K562 (cell line): ENCODE results near the gene CZIB. TPM values are rescaled to one million over a fixed set of nuclear protein-coding genes. Genes with fewer than 3 reads are reported as not detected.

ENCODE experiments used
- ATF7 ChIP-seq: fragments of 450-650 bp; IDR thresholded peaks from 2 replicates; pipeline ENCODE4 v1.7.1; 2014; ENCODE audit warnings: mild to moderate bottlenecking, moderate library complexity
- CREB5 ChIP-seq: fragments of 250-450 bp; sonication (Bioruptor Pico); IDR thresholded peaks from 2 replicates; pipeline ENCODE4 v1.5.0; 2020; ENCODE audit warnings: mild to moderate bottlenecking
- CSDE1 ChIP-seq, 2 experiments: fragments of 450-650 bp; IDR thresholded peaks; 2 replicates each; pipeline ENCODE4 v1.6.1; 2016; ENCODE audit warnings: mild to moderate bottlenecking in 1 of 2
- E2F8 ChIP-seq: fragments of 450-650 bp; IDR thresholded peaks from 2 replicates; pipeline ENCODE4 v1.7.1; 2018; ENCODE audit warnings: mild to moderate bottlenecking, low read depth; ENCODE audit not compliant: partially characterized antibody
- HDAC1 ChIP-seq, 2 experiments: fragments of 450-650 bp; IDR thresholded peaks; 2 replicates each; pipeline ENCODE4 v1.6.1; 2016 to 2017; ENCODE audit warnings: inconsistent platforms in 1 of 2, mild to moderate bottlenecking in 1 of 2, moderate library complexity in 1 of 2
- HDAC2 ChIP-seq: fragments of 450-650 bp; IDR thresholded peaks from 2 replicates; pipeline ENCODE4 v1.6.1; 2016; ENCODE audit warnings: mild to moderate bottlenecking
- NCOA1 ChIP-seq: fragments of 450-650 bp; IDR thresholded peaks from 2 replicates; pipeline ENCODE4 v1.6.1; 2016; ENCODE audit warnings: low read depth
- POLR2AphosphoS5 ChIP-seq: IDR thresholded peaks from 2 replicates; pipeline ENCODE4 v1.6.1; 2011; ENCODE audit warnings: mild to moderate bottlenecking, low read depth, low read length, moderate library complexity; ENCODE audit not compliant: control insufficient read depth, insufficient read depth
- TAF7 ChIP-seq: fragments of 450-650 bp; IDR thresholded peaks from 2 replicates; pipeline ENCODE4 v1.6.1; 2016; ENCODE audit warnings: missing genetic modification characterization, missing compliant biosample characterization
- YY1 ChIP-seq, 3 experiments: IDR thresholded peaks; 2 replicates each; pipeline ENCODE4 v1.6.1; 2011; ENCODE audit warnings: low read length in 2 of 3, mild to moderate bottlenecking in 2 of 3, moderate library complexity in 2 of 3, borderline replicate concordance in 1 of 3, control low read depth in 1 of 3, low read depth in 1 of 3; ENCODE audit not compliant: insufficient read depth in 3 of 3, insufficient replicate concordance in 2 of 3, control insufficient read depth in 1 of 3, insufficient read length in 1 of 3; ENCODE audit errors: extremely low read depth in 1 of 3
- ZNF41 ChIP-seq: fragments of 250-450 bp; sonication (Bioruptor Pico); conservative IDR thresholded peaks from 2 replicates; pipeline ENCODE4 v1.4.0; 2020; ENCODE audit warnings: mild to moderate bottlenecking
- ZNF699 ChIP-seq: fragments of 250-450 bp; sonication (Bioruptor Pico); IDR thresholded peaks from 2 replicates; pipeline ENCODE4 v1.8.0; 2021; ENCODE audit warnings: mild to moderate bottlenecking, moderate library complexity; ENCODE audit not compliant: insufficient replicate concordance
- polyA plus RNA-seq, 8 experiments: library from polyadenylated mRNA; depleted of rRNA in 4 of 8; stranded (reverse) in 5 of 8; unstranded in 3 of 8; fragments of >200 nt; fragmentation: Nextera tagmentation in 2 of 8; fragmentation: Illumina TruSeq in 1 of 8; extraction: Ambion mirVana in 2 of 8; extraction: Trizol in 1 of 8; gene quantifications; 2 replicates each; pipeline versions ENCODE4 v1.2.1 to v1.2.3, GENCODE V29; 2011 to 2014; ENCODE audit warnings: inconsistent platforms in 1 of 8, missing spikeins in 1 of 8
- total RNA-seq, 7 experiments: library from RNA; depleted of rRNA in 6 of 7; stranded (reverse); fragments of >200 nt in 6 of 7; fragmentation: Illumina TruSeq in 2 of 7; extraction: Trizol in 2 of 7; gene quantifications; 2 replicates each; pipeline versions ENCODE4 v1.2.1 to v1.2.3, GENCODE V29; 2011 to 2021; ENCODE audit warnings: low replicate concordance in 1 of 7
- TF ChIP-seq, protein P1 (sequence below): fragments of 450-650 bp; conservative IDR thresholded peaks from 2 replicates; pipeline ENCODE4 v1.6.1; 2016; ENCODE audit warnings: missing genetic modification characterization, low read depth, mild to moderate bottlenecking, missing compliant biosample characterization, moderate library complexity
- TF ChIP-seq, protein P2 (sequence below): fragments of 450-650 bp; formaldehyde crosslinking; IDR thresholded peaks from 2 replicates; pipeline ENCODE4 v1.4.0; 2022; ENCODE audit warnings: missing genetic modification characterization

Gene CZIB
- total and polyA plus RNA-seq, 9 of the 15 experiments (the other 6 are each of a cell fraction or from before 2014, with no cell fraction given): 52.6 to 111 (median 80.0) TPM

DNA sequence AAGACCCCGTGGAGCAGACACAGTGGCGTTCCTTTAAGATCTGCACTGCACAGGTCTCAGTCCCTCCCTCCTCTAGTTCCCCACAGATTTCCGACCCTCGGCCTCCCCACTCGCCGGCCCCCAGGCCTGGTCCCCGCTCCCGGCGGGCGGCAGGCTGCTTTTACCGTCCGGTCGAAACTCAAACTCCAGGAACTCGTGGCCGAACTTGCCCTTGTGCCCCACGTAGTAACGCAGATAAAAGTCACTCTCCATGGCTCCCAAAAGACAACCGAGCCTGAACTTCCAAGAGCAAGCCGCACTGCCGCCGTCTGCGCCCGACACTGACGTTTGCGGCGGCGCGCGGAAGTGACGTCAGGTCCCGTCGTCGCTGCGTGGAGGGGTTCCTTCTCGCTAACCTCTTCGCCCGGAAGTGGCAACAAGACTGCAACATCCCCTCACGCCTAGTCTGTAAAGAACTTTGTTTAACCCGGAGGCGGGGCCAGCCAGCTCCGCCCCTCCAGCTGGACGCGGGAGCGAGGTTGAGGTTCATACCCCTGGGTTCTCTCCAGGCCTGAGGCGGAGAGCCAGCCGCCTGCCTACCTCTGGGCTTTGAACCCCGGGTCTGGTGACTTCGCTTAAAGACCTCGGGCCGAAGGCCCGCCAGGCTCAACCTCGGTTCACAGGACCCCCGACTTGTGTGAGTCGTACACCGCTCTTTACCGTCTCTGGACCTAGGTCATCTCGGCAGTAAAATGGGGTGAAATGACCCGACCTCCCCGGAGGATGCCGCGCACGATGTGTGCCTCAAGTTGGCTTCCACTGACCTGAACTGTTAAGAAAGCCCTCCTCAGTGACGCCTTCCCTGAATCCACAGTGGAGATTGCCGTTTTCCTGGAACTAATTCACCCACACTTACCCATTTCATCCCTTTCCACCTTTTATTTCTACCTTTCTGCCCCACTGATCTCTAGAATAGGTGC, 18.0 kb upstream of the CZIB start, which contains the start of gene MAGOH (continued):
- TF ChIP-seq, protein P1, sequence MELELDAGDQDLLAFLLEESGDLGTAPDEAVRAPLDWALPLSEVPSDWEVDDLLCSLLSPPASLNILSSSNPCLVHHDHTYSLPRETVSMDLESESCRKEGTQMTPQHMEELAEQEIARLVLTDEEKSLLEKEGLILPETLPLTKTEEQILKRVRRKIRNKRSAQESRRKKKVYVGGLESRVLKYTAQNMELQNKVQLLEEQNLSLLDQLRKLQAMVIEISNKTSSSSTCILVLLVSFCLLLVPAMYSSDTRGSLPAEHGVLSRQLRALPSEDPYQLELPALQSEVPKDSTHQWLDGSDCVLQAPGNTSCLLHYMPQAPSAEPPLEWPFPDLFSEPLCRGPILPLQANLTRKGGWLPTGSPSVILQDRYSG (tag): no peak; the same call in 1 of the 2 replicates
- TF ChIP-seq TAF7 (peak; percentile 13), ATF7 (peak; percentile 97), CREB5 (CRISPR knock-in tag) (no peak), YY1 (IDR thresholded peaks at IDR 0.05; ENCODE audit: borderline replicate concordance in 1 of 3, control insufficient read depth in 1 of 3, extremely low read depth in 1 of 3, insufficient read depth in 3 of 3, insufficient read length in 1 of 3, insufficient replicate concordance in 2 of 3, low read depth in 1 of 3, low read length in 2 of 3) (peak in 2 of 3 experiments; percentile 23 to 71), HDAC1 (IDR thresholded peaks at IDR 0.05) (peak in 1 of 2 experiments; percentile 96; a peak in 2 of 4 replicates), CSDE1 (IDR thresholded peaks at IDR 0.05) (peak in 1 of 2 experiments; percentile 95; a peak in 2 of 4 replicates), ZNF41 (no peak), HDAC2 (peak; percentile 85; the same call in 1 of the 2 replicates), ZNF699 (CRISPR knock-in tag) (no peak), NCOA1 (peak; percentile 69; the same call in 1 of the 2 replicates), E2F8 (peak; percentile 94), POLR2AphosphoS5 (peak; percentile 93)
- TF ChIP-seq, protein P2, sequence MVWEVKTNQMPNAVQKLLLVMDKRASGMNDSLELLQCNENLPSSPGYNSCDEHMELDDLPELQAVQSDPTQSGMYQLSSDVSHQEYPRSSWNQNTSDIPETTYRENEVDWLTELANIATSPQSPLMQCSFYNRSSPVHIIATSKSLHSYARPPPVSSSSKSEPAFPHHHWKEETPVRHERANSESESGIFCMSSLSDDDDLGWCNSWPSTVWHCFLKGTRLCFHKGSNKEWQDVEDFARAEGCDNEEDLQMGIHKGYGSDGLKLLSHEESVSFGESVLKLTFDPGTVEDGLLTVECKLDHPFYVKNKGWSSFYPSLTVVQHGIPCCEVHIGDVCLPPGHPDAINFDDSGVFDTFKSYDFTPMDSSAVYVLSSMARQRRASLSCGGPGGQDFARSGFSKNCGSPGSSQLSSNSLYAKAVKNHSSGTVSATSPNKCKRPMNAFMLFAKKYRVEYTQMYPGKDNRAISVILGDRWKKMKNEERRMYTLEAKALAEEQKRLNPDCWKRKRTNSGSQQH (CRISPR knock-in tag): no peak
